Frontal cortex (tissue), 4 donors: ENCODE results near the gene MYO19. TPM values are rescaled to one million over a fixed set of nuclear protein-coding genes. Genes with fewer than 3 reads are reported as not detected.
A peak's percentile ranks its signal among the peaks of the same experiment; 100 is the strongest.
"Not testable (repeated sequence)": the region's sequence is repeated elsewhere in the genome, so short reads cannot be mapped to it uniquely, and the experiment has no call there.

ENCODE experiments used
- DNase-seq, 2 donors: peaks; one replicate each; pipeline ENCODE4 v3.0.0; 2012; ENCODE audit warnings: low spot score in 2 of 2
- FAIRE-seq: peaks from 2 replicates; lab custom pipeline; 2012; peaks lifted over from hg19 to GRCh38; lab: Jason Lieb, UNC
- total RNA-seq: library from RNA; depleted of rRNA; stranded (reverse); fragments of >200 nt; gene quantifications from one replicate; pipeline ENCODE4 v1.2.3, GENCODE V29; 2014
- donor health status: control.
- donor health status: control.
- donor health status: control.

Gene MYO19
- total RNA-seq, 1 donor from 2014 or later: 30.6 TPM

GRCh38 chr17:36503456-36504155 is 31.1 kb downstream of the MYO19 start:
- no peak for DNase-seq

DNA sequence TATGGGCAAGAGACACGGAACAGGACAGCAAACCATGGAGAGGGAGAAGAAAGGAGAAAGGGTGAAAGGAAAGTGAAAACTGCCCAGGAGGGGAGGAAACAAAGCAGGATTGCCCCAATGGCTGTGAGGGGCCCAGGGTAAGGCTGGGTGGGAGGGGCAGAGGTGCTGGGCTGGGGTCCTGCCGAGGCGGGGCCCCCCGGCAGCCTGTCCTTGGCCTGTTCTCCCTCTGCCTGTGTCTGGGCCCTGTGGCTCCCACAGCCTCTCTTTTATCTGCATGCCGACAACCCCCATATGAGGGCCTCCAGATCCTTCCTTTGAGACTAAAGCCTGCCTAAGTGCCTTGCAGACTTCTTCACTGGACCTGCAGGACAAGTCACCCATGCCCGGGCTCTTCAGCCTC is 32.7 kb downstream of the MYO19 start:
- FAIRE-seq: no peak
- no peak for DNase-seq

More at GRCh38 chr17:36503456-36504155, 31.1 kb downstream of the MYO19 start:
- FAIRE-seq: no peak

GRCh38 chr17:36501351-36501750 is 33.3 kb downstream of the MYO19 start:
- no peak for DNase-seq
- FAIRE-seq: no peak

GRCh38 chr17:36500745-36501225 is 33.9 kb downstream of the MYO19 start:
- FAIRE-seq (no peak), DNase-seq (no peak)

GRCh38 chr17:36498560-36499300 is 35.9 kb downstream of the MYO19 start:
- FAIRE-seq (no peak), DNase-seq (no peak)

GRCh38 chr17:36498155-36498554 is 36.5 kb downstream of the MYO19 start:
- DNase-seq (no peak), FAIRE-seq (no peak)

- DNase-seq (peak in 1 of 2 donors; percentile 40), FAIRE-seq (no peak)
Observed at GRCh38 chr17:36496018-36496789, 38.5 kb downstream of the MYO19 start.

DNA sequence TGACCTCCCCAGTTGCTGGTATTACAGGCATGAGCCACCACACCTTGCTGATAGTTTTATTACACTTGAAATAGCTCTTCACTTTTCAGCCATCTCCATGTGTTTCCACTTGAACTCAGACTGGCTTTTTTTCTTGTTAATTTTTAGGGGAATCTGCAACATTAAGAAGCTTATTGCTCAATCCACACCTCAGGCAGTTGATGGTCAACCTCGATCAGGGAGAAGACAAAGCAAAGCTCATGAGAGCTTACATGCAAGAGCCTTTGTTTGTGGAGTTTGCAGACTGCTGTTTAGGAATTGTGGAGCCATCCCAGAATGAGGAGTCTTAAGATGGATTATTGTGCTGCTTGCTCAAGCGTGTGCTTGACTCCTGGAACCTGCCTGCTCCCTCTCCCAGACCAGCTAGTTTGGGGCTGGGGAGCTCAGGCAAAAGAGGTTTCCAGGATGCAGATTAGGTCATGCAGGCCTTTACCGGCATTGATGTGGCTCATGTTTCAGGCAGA is 39.5 kb downstream of the MYO19 start:
- no peak for FAIRE-seq

DNA sequence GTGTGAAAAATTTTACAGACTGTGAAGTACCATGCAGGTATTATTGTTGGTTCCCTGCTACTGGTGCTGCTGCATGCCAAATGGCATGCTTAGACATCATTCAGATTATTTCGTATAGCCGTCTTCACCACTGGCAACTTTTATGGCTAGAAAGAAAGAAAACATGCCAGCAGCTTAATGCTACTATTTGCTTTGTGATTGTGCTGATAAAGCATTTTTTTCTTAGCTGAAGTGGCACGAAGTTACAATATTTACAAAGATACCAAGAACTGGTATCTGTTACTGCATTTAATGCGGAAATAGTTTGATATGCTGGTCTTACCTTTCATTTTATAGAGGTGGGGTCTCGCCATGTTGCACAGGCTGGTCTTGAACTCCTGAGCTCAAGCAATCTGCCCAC is 40.0 kb downstream of the MYO19 start:
- DNase-seq (no peak), FAIRE-seq (no peak)

More for the DNA sequence above, 39.5 kb downstream of the MYO19 start:
- DNase-seq: no peak

DNA sequence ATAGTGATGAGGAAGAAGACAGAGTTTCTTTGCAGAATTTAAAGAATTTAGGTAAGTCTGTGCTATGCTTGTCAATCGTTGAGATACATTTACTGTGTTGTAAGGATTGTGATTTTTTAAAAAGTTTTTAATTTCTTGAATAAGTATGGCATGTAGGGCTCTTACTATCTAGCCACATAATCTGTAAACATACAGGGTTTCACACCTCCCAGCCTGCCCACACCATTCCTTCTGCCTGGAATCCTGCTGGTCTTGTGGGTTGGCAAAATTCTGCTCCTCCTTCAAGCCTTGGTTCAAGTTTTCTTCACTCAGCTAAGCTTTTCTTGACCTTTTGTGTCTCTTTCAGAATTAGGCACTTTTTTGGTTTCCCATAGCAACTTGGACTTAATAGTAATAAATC is 40.7 kb downstream of the MYO19 start:
- no peak for FAIRE-seq
- no peak for DNase-seq

- no peak for FAIRE-seq
- DNase-seq: peak; percentile 94
Observed at GRCh38 chr17:36486204-36487194, 48.2 kb downstream of the MYO19 start, which contains the start of gene ZNHIT3. TSS of gene ZNHIT3 (plus strand) at chr17:36486681. CDS start at chr17:36486700, 19 bp downstream.

GRCh38 chr17:36485805-36486203 is 48.9 kb downstream of the MYO19 start:
- FAIRE-seq: no peak

GRCh38 chr17:36485027-36485426 is 49.6 kb downstream of the MYO19 start:
- no peak for FAIRE-seq
- DNase-seq: no peak

More at GRCh38 chr17:36485805-36486203, 48.9 kb downstream of the MYO19 start:
- peak in 1 of 2 donors; percentile 44 for DNase-seq

GRCh38 chr17:36484021-36484420 is 50.6 kb downstream of the MYO19 start:
- not testable (repeated sequence) for FAIRE-seq, DNase-seq

- DNase-seq: peak; percentile 88 to 93
- FAIRE-seq: no peak
Observed at GRCh38 chr17:36482611-36483504, 51.8 kb downstream of the MYO19 start.

DNA sequence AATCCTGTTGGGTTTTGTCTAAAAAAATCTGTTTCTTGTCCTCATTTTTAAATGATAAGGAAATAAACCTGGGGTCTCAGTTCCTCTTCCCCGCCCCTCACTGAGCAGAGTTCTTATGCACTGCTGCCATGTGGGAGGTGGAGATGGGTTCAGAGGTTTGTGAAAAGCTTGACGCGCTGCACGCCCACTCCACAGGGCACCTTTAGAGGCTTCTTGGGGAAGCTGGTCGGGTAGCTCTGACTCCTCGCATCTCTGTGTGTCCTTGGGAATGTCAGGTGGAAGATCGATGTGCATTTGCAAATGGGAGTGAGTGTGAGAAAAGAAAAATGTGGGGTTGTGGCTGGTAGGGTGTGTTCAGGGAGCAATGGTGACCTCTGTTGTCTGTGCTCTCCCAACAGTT is 52.8 kb downstream of the MYO19 start:
- no peak for DNase-seq
- no peak for FAIRE-seq

- DNase-seq: no peak
- no peak for FAIRE-seq
Observed at GRCh38 chr17:36475346-36475970, 59.2 kb downstream of the MYO19 start.
